NCI-H2196 treated with DMSO at 0.1 percent for 48 hours (cell line): Measurements from ENCODE around the gene CRTAC1.

Experiments
- DNase-seq: peaks from one replicate; lab custom pipeline; 2025; ENCODE audit not compliant: unreplicated experiment; lab: John Stamatoyannopoulos, UW

CRTAC1 gene

DNA sequence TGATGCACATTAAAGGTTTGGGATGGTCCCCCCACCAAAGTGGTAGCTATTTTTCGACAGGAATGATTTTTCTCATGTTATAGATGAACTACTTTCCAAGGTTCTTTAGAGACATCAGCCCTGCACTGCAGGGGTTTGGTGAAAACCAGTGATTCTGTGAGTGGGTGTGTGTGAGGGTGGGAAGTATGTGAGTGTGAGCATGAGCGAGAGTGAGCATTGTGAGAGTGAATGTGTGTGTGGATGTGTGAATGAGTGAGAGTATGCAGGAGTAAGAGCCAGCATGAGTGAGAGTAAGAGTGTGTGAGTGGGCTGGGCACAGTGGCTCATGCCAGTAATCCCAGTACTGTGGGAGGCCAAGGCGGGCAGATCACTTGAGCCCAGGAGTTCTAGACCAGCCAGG lies 105.7 kb downstream of the CRTAC1 start:
- DNase-seq, result no peak

DNA sequence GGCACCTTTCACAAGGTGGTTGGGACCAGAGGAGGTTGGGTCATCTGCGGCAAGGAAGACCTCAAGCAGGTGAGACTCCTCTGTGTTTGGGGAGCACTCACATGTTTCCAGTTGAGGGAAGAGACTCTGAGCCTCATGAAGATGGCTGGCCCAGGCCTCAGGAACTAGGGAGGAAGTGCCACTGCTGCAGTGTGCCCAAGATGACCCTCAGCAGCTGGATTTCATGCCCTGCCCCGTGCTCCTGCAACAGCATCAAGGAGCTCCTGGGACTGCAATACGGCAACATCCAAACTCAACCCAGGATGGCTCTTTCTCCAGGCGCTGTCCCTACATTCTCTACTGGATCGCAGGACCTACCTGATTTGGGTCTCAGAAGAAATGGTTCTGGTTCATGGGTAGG lies 106.9 kb downstream of the CRTAC1 start:
- no peak for DNase-seq

DNA sequence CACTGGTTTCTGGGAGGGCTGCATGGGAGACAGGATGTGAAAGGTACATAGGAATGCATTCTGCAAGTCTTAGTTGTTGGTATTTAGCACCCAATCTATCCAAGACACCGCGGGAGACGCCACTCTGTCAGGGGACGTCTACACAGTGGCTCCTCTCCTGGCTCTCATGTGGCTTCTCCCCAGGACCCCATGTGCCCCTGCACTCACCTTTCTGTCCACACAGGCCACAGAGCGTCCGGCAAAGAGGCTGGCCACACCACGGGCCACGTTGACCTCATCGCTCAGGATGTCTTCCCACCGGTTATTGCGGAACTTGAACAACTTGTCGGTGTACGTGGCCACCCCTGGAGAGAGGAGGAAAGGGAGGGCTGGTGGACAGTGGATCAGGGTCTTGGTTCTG lies 107.4 kb downstream of the CRTAC1 start:
- no peak for DNase-seq

DNA sequence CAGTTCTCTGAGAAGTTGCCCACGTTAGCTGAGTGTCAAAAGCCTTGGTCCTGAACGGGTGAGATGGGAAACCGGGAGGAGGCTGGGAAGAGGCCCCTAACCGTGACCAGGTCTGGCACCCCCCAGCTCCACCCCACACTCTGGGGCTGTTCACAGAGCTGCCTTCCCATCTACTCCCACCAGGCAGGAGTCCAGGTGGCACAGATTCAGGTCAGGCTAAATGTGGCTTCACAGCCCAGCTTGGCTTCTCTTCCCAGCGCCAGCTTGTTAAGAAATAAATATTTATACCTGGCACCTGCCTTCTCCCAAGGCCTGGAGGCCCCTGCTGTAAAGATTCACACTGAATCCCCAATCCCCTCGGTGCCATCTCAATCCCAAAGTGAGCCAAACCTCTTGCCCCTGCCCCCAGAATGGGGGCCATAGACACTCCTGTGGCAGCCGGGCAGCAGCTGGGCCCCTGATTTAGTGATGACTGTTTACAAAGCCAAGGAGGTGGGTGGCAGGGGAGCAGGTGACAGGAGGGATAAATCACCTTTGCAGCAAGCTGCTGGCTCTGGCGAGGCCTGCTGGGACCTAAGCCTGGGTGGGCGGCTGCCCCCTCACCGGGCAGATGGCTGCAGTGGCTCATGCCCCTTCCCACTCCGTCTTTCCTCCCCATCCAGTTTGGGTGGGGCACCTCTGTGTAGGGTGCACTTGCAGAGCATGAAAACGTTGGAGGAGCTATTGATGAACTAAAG lies 108.2 kb downstream of the CRTAC1 start:
- DNase-seq, result no peak

DNA sequence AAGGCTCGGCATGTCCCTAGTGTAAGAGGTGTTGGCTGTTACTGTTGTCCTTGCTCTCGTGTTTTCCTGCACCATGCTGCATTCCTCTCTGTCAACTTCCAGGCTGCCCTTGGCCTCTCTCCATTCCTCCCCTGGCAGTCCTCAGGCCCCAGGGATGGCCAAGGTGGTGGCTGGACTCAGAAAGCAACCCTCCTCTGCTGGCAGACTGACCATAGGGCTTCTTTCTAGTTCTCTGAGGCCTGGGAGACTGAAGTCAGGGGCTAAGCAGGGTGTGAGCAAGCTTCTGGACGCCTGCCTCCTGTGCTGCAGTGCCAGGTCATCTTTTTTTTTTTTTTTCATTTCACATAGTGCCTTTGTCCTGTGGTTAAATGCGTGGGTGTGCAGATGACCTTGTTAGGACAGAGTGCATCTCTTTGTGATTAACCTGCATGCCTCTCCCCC lies 108.8 kb downstream of the CRTAC1 start:
- DNase-seq, result no peak

DNA sequence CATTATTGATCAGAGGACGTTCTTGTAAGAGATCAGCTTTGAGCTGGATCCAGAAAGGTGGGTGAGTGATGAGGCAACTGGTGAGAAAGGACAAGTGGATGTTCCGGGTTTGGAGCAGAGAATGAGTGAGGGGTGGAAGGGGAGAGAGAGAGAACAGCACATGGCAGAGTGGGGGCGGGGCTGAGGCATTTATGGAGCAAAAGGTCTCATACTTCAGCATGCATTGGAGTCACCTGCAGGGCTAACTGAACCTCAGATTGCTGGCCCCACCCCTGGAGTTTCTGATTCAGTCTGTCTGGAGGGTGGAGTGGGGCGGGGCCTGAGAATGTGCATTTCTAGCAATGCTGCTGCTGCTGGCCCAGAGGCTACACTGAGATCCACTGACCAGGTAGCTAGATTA lies 109.6 kb downstream of the CRTAC1 start:
- DNase-seq, result no peak

DNA sequence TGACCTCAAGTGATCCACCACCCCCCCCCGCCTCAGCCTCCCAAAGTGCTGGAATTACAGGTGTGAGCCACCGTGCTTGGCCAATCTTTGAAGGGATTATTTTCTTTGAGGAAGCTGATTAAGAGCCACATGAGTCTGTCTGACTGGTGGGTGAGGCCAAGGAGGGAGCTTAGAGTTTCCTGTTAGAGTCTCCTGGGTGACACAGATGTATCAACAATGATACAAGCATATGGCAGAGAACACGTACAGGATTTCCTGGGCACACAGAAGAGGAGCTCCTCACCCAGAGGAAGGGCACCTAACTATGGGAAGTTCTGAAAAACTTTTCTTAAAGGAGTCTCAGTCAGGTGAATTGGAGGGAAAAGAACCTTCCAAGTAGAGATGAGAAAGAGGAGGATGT lies 111.4 kb downstream of the CRTAC1 start:
- DNase-seq, result no peak

DNA sequence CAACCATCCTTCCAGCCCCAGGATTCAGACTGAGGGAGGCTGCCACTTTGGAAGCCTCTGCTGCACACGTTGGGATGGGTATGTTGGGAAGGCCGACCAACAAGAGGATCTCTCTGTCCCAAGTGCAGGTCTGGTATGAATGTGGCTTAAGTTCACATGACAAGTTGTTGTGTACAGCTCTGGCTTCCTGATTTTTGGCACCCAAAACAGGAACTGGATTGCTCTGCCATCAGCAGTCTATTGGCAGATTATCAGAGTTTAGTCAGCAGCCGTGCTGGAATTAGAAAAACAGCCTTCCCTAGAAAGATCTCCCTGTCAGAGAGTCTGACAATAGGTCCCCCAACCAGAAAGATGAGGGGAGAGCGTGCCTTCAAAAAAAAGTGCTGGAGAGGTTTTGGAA lies 113.8 kb downstream of the CRTAC1 start:
- DNase-seq, result no peak

DNA sequence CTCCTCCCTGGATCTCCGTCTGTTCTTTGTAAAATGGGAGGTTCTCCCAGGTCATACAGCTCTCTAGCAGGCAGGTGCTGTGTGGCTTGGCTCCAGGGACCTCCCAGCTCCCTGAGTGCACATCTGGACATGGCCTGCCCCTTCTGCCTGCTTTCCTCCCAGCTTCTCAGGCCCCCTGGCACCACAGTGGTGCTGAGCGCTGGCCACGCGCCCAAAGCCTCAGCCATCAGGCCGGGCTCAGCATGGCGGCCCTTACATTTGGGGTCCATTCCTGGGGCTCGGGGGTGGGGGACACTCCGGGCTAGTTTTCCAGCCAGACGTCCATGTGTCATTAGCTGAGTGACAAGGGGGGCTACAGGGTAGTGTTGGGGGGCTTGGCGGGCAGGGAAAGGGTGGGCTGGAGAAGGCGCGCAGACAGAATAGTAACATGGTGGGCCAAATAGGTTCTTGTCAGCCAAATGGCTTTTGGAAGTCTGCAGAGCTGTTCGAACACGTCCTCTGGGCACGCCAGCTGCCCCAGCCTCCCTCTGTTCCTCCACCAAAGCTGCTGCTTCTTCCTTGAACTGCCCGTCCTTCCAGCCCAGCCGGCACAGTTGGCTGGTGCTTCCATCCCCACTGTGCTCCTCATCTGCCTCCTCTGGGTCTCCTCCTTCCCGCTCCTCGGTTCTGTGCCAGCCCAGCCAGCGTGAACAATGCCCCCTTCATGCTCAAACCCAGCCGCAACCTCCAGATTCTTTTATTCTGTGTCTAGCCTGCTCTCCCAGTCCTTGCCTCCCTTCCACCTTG lies 114.9 kb downstream of the CRTAC1 start:
- no peak for DNase-seq

DNA sequence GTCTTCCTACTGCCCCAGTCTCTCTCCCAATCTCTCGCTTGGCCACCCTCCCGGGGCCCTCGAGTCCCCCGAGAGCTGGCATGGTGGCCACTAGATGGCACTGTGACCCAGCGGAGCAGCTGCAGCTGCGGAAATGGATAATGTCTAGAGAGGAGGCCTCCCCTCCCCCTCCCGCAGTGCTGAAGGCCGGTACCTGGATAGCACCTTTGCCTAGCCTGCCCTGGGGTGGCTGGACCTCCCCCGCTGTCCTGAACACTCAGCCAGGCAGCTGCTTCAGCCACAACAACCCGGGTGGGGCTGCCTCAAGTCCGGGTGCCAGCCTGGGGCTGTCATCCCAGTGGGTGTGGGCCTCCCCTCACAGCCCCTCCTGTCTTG lies 115.6 kb downstream of the CRTAC1 start:
- DNase-seq, result peak; percentile 62

DNA sequence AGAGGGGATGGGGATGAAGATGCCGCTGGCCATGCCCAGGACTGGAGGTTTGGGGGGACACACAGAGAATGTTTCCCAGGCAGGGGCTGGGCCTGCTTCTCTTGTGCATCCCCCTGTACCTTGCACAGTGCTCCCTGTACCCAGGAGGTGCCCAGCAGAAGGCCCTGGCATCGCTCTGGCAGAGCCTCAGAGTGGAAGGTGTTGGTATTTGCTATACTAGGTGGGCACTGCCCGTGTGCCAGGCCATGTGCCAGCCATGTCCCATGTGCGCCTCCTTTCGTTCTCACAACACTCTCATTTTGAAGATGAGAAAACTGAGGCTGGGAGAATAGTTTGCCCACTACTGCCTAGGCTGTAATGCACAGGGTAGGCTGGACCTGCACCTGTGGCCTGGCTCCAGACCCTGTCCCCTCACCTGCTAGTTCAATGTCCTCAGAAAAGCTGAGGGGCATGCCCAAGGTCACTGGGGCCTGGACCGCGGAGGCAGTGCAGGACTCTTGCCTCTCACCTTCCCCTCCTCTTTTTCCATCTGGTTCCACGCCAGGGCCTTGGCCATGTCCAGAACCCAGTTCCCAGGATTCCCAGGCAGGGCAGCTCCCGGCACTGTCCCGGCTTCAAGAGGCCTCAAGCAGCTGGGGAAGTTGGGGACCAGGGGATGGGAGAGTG lies 116.1 kb downstream of the CRTAC1 start:
- DNase-seq, result no peak

DNA sequence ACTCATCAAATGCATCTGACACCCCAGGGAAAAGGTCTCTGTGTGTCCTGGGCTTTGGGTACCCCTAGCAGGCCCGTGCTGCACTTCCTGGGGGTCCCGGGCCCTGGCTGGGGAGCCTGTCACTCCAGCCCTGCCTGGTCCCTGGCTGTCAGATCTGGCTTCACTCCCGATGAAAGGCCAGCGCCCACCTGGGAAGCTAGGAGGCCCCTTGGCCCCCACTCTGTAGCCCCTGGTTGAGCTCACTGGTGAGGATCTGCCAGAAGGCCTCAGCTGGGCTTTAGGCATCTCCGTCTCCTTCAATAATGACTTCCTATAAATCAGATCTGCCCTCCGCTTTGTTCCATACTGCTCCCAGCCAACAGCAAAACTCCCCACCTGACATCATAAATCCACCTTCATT lies 116.8 kb downstream of the CRTAC1 start:
- DNase-seq, result no peak

DNA sequence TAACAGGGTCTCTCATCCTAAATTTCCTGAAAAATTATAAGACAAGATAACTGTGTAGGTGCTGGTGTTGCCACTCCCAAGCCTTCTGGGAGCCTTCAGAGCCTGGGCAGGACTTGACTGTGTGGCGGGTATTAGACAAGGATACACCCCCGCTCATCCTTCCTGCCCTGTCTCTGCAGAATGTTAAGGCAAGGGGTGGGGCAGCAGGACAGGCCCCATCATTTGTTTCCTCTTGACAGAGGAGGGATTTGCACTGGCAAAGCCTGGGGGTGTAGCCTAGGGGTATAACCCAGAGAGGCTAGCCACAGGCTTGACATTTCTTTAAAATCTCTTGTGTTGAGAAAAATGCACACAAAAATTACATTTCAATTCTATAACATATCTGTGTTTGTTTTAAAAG lies 117.2 kb downstream of the CRTAC1 start:
- DNase-seq, result no peak

DNA sequence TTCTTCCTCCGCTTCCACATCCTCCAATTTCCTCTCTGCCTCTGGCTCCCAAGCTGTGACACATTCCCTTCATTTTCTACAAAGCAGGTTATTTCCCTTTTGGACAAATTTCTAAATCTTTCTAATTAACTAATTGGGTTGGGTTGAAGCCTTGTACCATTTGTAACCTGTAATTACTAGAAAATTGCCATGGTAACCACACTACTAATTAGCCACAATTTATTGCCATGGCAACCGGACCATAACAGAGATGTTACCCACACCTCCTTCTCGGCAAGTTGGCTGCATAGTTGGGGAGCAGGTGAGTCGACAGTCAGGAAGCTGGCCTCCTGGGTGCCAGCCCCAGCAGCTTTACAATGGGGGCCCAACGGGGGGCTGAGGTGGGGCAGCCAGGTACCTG lies 119.2 kb downstream of the CRTAC1 start:
- no peak for DNase-seq

DNA sequence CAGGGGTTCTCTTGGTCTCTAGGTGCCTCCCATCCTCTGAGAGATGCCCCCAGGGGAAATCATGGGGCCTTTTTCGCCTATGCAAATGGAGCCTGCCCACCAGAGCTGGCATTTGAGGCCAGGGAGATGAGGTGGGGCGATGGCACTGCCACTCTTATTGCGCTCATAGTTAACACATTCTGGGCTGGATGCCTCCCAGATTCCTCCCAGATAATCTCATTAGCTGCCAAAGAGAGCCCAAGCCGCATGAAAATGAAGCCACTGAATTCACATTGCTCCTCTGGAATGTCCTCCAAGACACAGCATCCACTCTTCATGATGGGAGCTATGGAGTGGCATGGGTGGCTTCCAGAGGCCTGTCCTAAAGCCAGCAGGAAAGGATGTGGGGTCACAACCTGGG lies 119.8 kb downstream of the CRTAC1 start:
- DNase-seq, result no peak

DNA sequence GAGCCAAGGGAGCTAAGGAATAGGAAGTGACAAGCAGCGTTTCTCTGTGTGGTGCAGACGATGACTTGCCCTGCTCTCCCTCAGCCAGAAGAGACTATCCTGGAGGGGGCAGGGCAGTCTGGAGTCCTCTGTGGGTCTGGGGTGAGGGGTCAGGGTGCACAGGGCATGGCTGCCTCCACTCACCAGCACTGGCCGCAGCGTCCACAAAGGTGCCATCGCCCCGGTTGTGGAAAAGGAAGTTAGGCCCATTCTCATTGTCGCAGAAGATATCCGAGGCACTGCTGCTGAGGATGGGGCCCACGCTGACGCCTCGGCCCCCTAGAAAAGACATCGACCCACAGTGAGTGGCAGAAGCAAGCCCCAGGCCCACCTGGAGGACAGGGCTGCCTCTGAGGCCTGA lies 122.6 kb downstream of the CRTAC1 start:
- no peak for DNase-seq

DNA sequence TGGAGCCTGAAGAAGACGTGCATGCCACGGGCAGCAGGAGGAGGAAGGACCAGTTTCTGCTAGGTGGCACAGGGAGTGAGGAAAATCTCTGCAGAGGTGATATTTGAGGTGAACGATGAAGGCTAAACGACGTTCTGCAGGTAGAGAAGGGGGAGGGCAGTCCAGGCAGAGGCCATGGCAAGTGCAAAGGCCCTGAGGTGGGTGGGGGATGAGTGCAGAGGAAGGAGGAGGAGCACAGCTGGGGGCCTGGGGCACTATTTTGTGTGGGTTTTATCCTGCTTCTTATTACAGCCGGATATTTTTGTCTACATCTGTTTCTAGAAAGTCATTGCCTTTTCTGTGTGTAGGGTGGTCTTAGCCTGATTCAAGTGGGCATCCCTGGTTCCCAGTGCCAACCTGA lies 123.2 kb downstream of the CRTAC1 start:
- no peak for DNase-seq

DNA sequence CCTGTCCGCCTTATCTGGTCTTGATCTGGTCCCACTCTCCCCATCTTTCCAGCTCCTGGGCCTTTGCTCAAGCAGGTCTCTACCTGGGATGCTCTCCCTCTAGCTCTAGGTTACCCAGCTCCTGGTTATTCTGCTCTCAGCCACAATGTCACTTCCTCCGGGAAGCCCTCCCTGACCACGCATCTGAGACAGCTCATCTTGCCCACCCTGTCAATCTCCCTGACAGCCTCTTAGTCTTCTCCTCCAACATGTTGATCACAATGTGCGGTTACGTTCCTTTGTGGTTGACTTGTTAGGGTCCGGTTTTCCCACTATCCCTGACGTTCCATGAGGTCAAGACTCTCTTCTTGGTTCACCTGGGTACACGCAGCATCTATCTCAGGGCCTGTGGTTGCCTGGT lies 125.1 kb downstream of the CRTAC1 start:
- DNase-seq, result no peak

DNA sequence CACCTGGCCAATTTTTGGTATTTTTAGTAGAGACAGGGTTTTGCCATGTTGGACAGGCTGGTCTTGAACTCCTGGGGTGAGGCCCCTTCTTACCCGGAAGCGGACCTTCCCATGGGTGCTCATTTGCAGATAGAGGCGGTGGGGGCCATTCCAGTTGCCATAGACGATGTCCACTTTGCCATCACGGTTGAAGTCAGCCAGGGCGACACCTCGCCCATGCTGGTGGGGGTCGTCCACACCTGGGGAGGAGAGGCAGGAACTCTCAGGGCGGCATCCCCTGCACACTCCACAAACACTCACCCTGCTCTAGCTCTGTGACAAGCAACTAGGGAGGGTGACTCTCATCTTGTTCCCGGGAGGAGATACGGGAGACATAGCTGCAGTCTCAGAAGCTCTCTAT lies 125.8 kb downstream of the CRTAC1 start:
- no peak for DNase-seq

DNA sequence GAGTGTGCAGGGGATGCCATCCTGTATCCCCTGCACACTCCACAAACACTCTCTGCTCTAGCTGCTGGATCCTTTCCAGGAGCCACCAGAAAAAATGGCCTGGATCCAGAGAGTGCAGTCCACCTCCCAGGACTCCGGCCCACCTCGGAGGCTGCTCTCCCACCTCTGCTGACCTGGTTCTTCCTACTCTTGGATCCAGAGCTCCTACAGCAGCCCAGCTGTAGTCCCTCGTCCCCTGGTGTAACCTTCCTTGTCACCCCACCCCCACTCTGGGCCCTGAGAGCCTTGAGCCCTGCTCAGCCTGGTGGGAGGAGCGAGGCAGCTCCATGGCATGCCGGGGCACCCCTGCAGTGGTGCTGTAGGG lies 126.4 kb downstream of the CRTAC1 start:
- DNase-seq, result no peak

DNA sequence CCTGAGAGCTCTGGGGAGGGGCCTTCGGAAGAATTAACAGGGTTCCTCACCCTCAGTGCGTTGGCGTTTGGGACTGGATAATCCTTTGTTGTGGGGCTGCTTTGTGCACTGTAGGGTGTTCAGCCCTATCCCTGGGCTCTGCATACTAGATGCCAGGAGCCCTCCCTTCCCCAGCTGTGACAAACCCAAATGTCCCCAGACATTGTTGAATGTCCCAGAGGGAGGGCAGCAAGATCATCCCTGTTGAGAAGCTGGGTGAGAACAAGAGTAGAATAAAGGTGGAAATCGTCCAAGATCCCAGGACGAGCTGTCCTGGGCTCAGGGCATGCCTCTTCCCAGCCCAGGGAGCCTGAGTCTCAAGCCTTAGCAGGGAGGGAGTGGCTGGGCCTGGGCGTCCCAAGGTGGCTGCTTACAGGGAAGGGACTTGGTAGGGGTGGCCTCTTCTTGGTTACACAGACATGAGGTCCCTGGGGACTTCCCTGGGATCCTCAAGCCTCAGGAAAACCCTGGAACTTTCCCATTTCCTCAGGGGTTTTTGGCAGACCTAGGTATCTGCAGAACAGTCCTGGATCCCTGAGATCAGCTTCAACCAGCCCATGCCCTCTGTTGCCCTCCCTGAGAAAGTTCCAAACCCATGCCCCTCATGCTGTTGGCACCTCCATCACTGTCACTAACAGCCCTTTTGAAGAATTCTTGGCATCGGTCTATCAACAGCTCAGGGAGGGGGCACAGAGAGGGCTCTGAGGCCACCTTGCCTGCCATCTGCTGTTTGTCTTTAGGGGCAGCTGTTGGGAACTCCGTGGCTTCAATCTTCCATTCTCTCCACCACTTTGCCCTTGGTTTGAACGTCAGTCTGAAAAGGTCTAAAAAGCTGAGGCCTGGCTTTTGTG lies 127.0 kb downstream of the CRTAC1 start:
- no peak for DNase-seq
